ENCODE data around the gene SYNDIG1L. TPM values are rescaled to one million over a fixed set of nuclear protein-coding genes. Genes with fewer than 3 reads are reported as not detected.

SYNDIG1L gene
- total and polyA plus RNA-seq, 2 of the 4 experiments (the other 2 are of a cell fraction) = not detected

- CTCF ChIA-PET = no interaction called here
Measured at GRCh38 chr14:74429221-74429691, 3.2 kb upstream of the SYNDIG1L start.

More at GRCh38 chr14:74429221-74429691, 3.2 kb upstream of the SYNDIG1L start:
- Histone ChIP-seq H3K4ac (ENCODE audit: low read depth, low read length) (no peak overlapping the region), H2BK120ac (ENCODE audit: low read depth, low read length) (no peak overlapping the region), H2AK5ac (ENCODE audit: low read depth, low read length) (no peak overlapping the region), H3K4me1 (ENCODE audit: control insufficient read depth, insufficient read depth, low read length) (no peaks in the 10 kb centered on the region), H4K91ac (ENCODE audit: insufficient read depth, low read depth, low read length) (no peak overlapping the region), H3K4me3 (ENCODE audit: insufficient read depth, low read depth, low read length) (no peak overlapping the region), H4K20me1 (ENCODE audit: insufficient read depth, low read length) (no peaks in the 10 kb centered on the region), H3K56ac (ENCODE audit: extremely low read depth, insufficient read depth, low read length) (no peak overlapping the region), H3K27me3 (ENCODE audit: control insufficient read depth, insufficient read depth, low read length) (peaks cover 61% of the 10 kb centered on the region), H3K9me1 (ENCODE audit: insufficient read depth, low read length) (no peaks in the 10 kb centered on the region), H3K18ac (ENCODE audit: low read depth, low read length) (no peak overlapping the region), H3K9me3 (ENCODE audit: control insufficient read depth, insufficient read depth, low read length) (no peaks in the 10 kb centered on the region), H4K8ac (ENCODE audit: low read depth in 2 of 2, low read length in 2 of 2) (no peak overlapping the region), H2BK5ac (ENCODE audit: low read depth, low read length, poor library complexity, severe bottlenecking) (no peak overlapping the region), H3K4me2 (ENCODE audit: low read depth, low read length) (no peak overlapping the region), H2BK20ac (ENCODE audit: low read depth, low read length) (no peak overlapping the region), H3K36me3 (ENCODE audit: control insufficient read depth, insufficient read depth, low read length) (no peaks in the 10 kb centered on the region), H3K79me1 (ENCODE audit: low read depth in 1 of 2, low read length in 2 of 2) (no peaks in the 10 kb centered on the region), H2AK9ac (replicated peaks; ENCODE audit: low read depth, low read length, poor library complexity) (peak overlapping the region; percentile 68), H2AFZ (replicated peaks; ENCODE audit: low read length, poor library complexity) (no peak overlapping the region), H2BK15ac (ENCODE audit: low read depth, low read length) (no peak overlapping the region), H3K27ac (ENCODE audit: insufficient read depth, low read length) (no peak overlapping the region), H3K9ac (ENCODE audit: low read depth, low read length) (no peak overlapping the region), H3K23ac (ENCODE audit: low read depth, low read length) (no peak overlapping the region), H3K14ac (replicated peaks; ENCODE audit: low read depth, low read length) (no peak overlapping the region), H4K5ac (ENCODE audit: low read depth, low read length) (no peak overlapping the region)
- no TSS peak for BruUV-seq (replicated peaks)
- in situ Hi-C loops (cut with MboI; ENCODE audit: low sequenced_read_pairs) = no loop called here
- DNase-seq = no peak
- WGBS, 2 experiments (ENCODE audit: extremely low coverage in 2 of 2, insufficient read length in 1 of 2) = no CpG with 5 or more reads among the region's 4 CpGs
- POLR2A ChIA-PET (ENCODE audit: unreplicated experiment) = no interaction called here
- no peak for ATAC-seq (ENCODE audit: low read depth)
- intact Hi-C loops (cut with micrococcal nuclease) = no loop called here
- TF ChIP-seq RAD21 (IDR thresholded peaks at IDR 0.05; ENCODE audit: low read length) (no peak), MAFK (IDR thresholded peaks at IDR 0.05; ENCODE audit: low read depth, low read length) (no peak), CHD1 (IDR thresholded peaks at IDR 0.05; ENCODE audit: low read depth, low read length) (no peak), RCOR1 (IDR thresholded peaks at IDR 0.05; ENCODE audit: insufficient replicate concordance, low read length) (no peak), CTCF (conservative IDR thresholded peaks at IDR 0.05; ENCODE audit: low read depth, low read length) (no peak)
- dilution Hi-C loops (cut with HindIII; ENCODE audit: low sequenced_read_pairs, unreplicated experiment) = no loop called here
